Subcutaneous abdominal adipose tissue (tissue), 5 donors: ENCODE results near the gene GPC6.
A peak's percentile ranks its signal among the peaks of the same experiment; 100 is the strongest.
"Not testable (repeated sequence)": the region's sequence is repeated elsewhere in the genome, so short reads cannot be mapped to it uniquely, and the experiment has no call there.

Experiments used
- H3K27ac ChIP-seq: one replicate; pipeline ENCODE4 v1.7.0; 2013; ENCODE audit warnings: low read depth, mild to moderate bottlenecking, inconsistent platforms, low read length, moderate library complexity
- H3K27me3 ChIP-seq, 5 donors: one replicate each; pipeline ENCODE4 v1.7.0; 2013; ENCODE audit warnings: low read length in 5 of 5, inconsistent platforms in 1 of 5; ENCODE audit not compliant: control insufficient read depth in 5 of 5, insufficient read depth in 4 of 5
- H3K36me3 ChIP-seq, 5 donors: one replicate each; pipeline ENCODE4 v1.7.0; 2013; ENCODE audit warnings: low read length in 5 of 5; ENCODE audit not compliant: control insufficient read depth in 5 of 5, insufficient read depth in 5 of 5
- H3K4me1 ChIP-seq, 5 donors: one replicate each; pipeline ENCODE4 v1.7.0; 2013; ENCODE audit warnings: low read length in 5 of 5, mild to moderate bottlenecking in 3 of 5, moderate library complexity in 1 of 5; ENCODE audit not compliant: control insufficient read depth in 5 of 5, insufficient read depth in 5 of 5
- H3K4me3 ChIP-seq, 5 donors: one replicate each; pipeline ENCODE4 v1.7.0; 2013; ENCODE audit warnings: low read length in 5 of 5, low read depth in 1 of 5
- H3K9ac ChIP-seq, 5 donors: one replicate each; pipeline ENCODE4 v1.7.0; 2013; ENCODE audit warnings: low read length in 5 of 5, mild to moderate bottlenecking in 4 of 5, moderate library complexity in 3 of 5
- H3K9me3 ChIP-seq, 5 donors: one replicate each; pipeline ENCODE4 v1.7.0; 2013; ENCODE audit warnings: low read length in 5 of 5; ENCODE audit not compliant: control insufficient read depth in 5 of 5
- donor health status: healthy.
- donor health status: healthy.
- donor health status: healthy.
- donor health status: healthy.
- donor health status: healthy.

The GPC6 gene

GRCh38 chr13:93226623-93227279 lies at the start of gene GPC6:
GPC6 (plus strand) TSS chr13:93226807.
- Histone ChIP-seq H3K9me3 (no peaks in the 10 kb centered on the region), H3K4me1 (peaks cover 2 to 36% (median 18%) of the 10 kb centered on the region in 5 donors), H3K27ac (peak within 1 kb of the TSS; percentile 96), H3K4me3 (peak within 1 kb of the TSS; percentile 69 to 96 (median 81)), H3K36me3 (no peaks in the 10 kb centered on the region), H3K27me3 (peaks cover 0 to 4% (median 0%) of the 10 kb centered on the region in 5 donors), H3K9ac (peak within 1 kb of the TSS in 4 of 5 donors; percentile 38 to 82 (median 70))

GRCh38 chr13:93180356-93180969 lies 46.1 kb upstream of the GPC6 start:
- Histone ChIP-seq H3K4me3 (no peak overlapping the region), H3K4me1 (no peaks in the 10 kb centered on the region)

GRCh38 chr13:93182406-93182805 lies 44.2 kb upstream of the GPC6 start:
- Histone ChIP-seq H3K9me3 (no peaks in the 10 kb centered on the region), H3K27me3 (no peaks in the 10 kb centered on the region), H3K9ac (no peak overlapping the region), H3K27ac (no peak overlapping the region), H3K4me1 (no peaks in the 10 kb centered on the region), H3K36me3 (no peaks in the 10 kb centered on the region), H3K4me3 (no peak overlapping the region)

More at GRCh38 chr13:93180356-93180969, 46.1 kb upstream of the GPC6 start:
- no peaks in the 10 kb centered on the region for H3K36me3 ChIP-seq
- no peaks in the 10 kb centered on the region for H3K9me3 ChIP-seq
- H3K9ac ChIP-seq: no peak overlapping the region
- H3K27me3 ChIP-seq: no peaks in the 10 kb centered on the region
- H3K27ac ChIP-seq: no peak overlapping the region

GRCh38 chr13:93183302-93183701 lies 43.3 kb upstream of the GPC6 start:
- H3K9me3 ChIP-seq: no peaks in the 10 kb centered on the region

GRCh38 chr13:93190006-93190405 lies 36.6 kb upstream of the GPC6 start:
- Histone ChIP-seq H3K9me3 (peaks cover 0 to 3% (median 0%) of the 10 kb centered on the region in 5 donors), H3K9ac (no peak overlapping the region), H3K4me1 (no peaks in the 10 kb centered on the region), H3K4me3 (no peak overlapping the region), H3K27ac (no peak overlapping the region), H3K27me3 (no peaks in the 10 kb centered on the region), H3K36me3 (no peaks in the 10 kb centered on the region)

More at GRCh38 chr13:93183302-93183701, 43.3 kb upstream of the GPC6 start:
- H3K27ac ChIP-seq: no peak overlapping the region
- H3K4me3 ChIP-seq: no peak overlapping the region
- no peaks in the 10 kb centered on the region for H3K4me1 ChIP-seq
- H3K27me3 ChIP-seq: no peaks in the 10 kb centered on the region
- H3K9ac ChIP-seq: no peak overlapping the region
- no peaks in the 10 kb centered on the region for H3K36me3 ChIP-seq

GRCh38 chr13:93193682-93194081 lies 32.9 kb upstream of the GPC6 start:
- Histone ChIP-seq H3K4me3 (no peak overlapping the region), H3K36me3 (no peaks in the 10 kb centered on the region)

GRCh38 chr13:93199856-93200255 lies 26.8 kb upstream of the GPC6 start:
- Histone ChIP-seq H3K36me3 (no peaks in the 10 kb centered on the region), H3K4me3 (no peak overlapping the region), H3K9me3 (no peaks in the 10 kb centered on the region), H3K9ac (no peak overlapping the region), H3K4me1 (no peaks in the 10 kb centered on the region), H3K27ac (no peak overlapping the region), H3K27me3 (no peaks in the 10 kb centered on the region)

More at GRCh38 chr13:93193682-93194081, 32.9 kb upstream of the GPC6 start:
- H3K27ac ChIP-seq: no peak overlapping the region
- H3K27me3 ChIP-seq: no peaks in the 10 kb centered on the region
- no peaks in the 10 kb centered on the region for H3K4me1 ChIP-seq
- H3K9ac ChIP-seq: no peak overlapping the region
- H3K9me3 ChIP-seq: peaks cover 0 to 3% (median 0%) of the 10 kb centered on the region in 5 donors

GRCh38 chr13:93200626-93201025 lies 26.0 kb upstream of the GPC6 start:
- Histone ChIP-seq H3K27me3 (no peaks in the 10 kb centered on the region), H3K4me1 (no peaks in the 10 kb centered on the region), H3K4me3 (no peak overlapping the region), H3K36me3 (no peaks in the 10 kb centered on the region), H3K27ac (no peak overlapping the region), H3K9me3 (no peaks in the 10 kb centered on the region), H3K9ac (no peak overlapping the region)

GRCh38 chr13:93201992-93202558 lies 24.5 kb upstream of the GPC6 start:
- H3K9ac ChIP-seq: no peak overlapping the region
- H3K4me3 ChIP-seq: no peak overlapping the region
- no peaks in the 10 kb centered on the region for H3K27me3 ChIP-seq
- no peak overlapping the region for H3K27ac ChIP-seq
- no peaks in the 10 kb centered on the region for H3K9me3 ChIP-seq
- no peaks in the 10 kb centered on the region for H3K4me1 ChIP-seq
- no peaks in the 10 kb centered on the region for H3K36me3 ChIP-seq

GRCh38 chr13:93206778-93207392 lies 19.7 kb upstream of the GPC6 start:
- H3K9ac ChIP-seq, H3K27me3 ChIP-seq, H3K9me3 ChIP-seq: not testable (repeated sequence)

More at GRCh38 chr13:93206778-93207392, 19.7 kb upstream of the GPC6 start:
- not testable (repeated sequence) for H3K4me1 ChIP-seq, H3K4me3 ChIP-seq, H3K36me3 ChIP-seq, H3K27ac ChIP-seq
